B cell (primary cell): ENCODE results near the gene ANAPC5.

Experiments used
- EZH2 ChIP-seq: IDR thresholded peaks from 2 replicates; pipeline ENCODE4 v1.6.1; 2012; ENCODE audit warnings: borderline replicate concordance, low read depth, mild to moderate bottlenecking, moderate library complexity, low read length; ENCODE audit not compliant: insufficient read depth, poor library complexity, severe bottlenecking
- TF ChIP-seq, protein P1 (sequence below): fragments of 200-600 bp; IDR thresholded peaks from one replicate; pipeline ENCODE4 v1.8.0; 2022; ENCODE audit warnings: antibody characterized with exemption, mild to moderate bottlenecking

DNA sequence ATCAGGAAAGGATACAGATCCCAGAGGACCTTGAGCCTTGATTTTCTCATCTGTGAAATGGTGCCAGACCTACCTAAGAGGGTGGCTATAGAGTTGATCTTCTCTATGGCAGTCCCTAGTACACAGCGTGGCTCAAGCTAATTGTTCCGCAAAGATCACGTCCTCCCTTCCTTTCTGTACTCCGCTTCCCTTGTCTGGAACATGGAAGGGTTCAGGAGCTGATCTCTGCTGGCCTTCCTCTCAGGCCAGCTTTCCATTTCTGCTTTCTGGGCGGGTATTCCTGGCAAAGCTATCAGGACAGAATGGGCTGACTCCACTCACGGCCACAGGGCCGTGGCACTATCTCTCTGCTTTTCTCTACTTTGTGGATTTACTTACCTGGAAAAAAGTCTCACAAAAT is 62.2 kb downstream of the ANAPC5 start:
- TF ChIP-seq, protein P1, sequence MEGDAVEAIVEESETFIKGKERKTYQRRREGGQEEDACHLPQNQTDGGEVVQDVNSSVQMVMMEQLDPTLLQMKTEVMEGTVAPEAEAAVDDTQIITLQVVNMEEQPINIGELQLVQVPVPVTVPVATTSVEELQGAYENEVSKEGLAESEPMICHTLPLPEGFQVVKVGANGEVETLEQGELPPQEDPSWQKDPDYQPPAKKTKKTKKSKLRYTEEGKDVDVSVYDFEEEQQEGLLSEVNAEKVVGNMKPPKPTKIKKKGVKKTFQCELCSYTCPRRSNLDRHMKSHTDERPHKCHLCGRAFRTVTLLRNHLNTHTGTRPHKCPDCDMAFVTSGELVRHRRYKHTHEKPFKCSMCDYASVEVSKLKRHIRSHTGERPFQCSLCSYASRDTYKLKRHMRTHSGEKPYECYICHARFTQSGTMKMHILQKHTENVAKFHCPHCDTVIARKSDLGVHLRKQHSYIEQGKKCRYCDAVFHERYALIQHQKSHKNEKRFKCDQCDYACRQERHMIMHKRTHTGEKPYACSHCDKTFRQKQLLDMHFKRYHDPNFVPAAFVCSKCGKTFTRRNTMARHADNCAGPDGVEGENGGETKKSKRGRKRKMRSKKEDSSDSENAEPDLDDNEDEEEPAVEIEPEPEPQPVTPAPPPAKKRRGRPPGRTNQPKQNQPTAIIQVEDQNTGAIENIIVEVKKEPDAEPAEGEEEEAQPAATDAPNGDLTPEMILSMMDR = no peak
- no peak for TF ChIP-seq EZH2
